Measurements from ENCODE around the gene FHOD1. TPM values are rescaled to one million over a fixed set of nuclear protein-coding genes. Genes with fewer than 3 reads are reported as not detected.

The FHOD1 gene
- total and polyA plus RNA-seq, 10 of the 15 experiments (the other 5 are each of a cell fraction or from before 2014, with no cell fraction given): 8.9 to 65.7 (median 18.1) TPM

GRCh38 chr16:67244387-67245185 lies 2.7 kb downstream of the FHOD1 start (continued):
- TF ChIP-seq MTA2 (IDR thresholded peaks at IDR 0.05; ENCODE audit: low read depth) (no peak), NBN (IDR thresholded peaks at IDR 0.05) (peak; percentile 46), SP1 (IDR thresholded peaks at IDR 0.05; ENCODE audit: low read depth, low read length) (no peak), MEF2B (IDR thresholded peaks at IDR 0.05; ENCODE audit: partially characterized antibody, poor library complexity, severe bottlenecking) (peak; percentile 91), SMAD1 (IDR thresholded peaks at IDR 0.05; ENCODE audit: low read depth, partially characterized antibody) (no peak), ZNF384 (IDR thresholded peaks at IDR 0.05; ENCODE audit: borderline replicate concordance, low read depth, low read length) (no peak), RFX5 (IDR thresholded peaks at IDR 0.05; ENCODE audit: low read depth, low read length) (0 out of 2 replicates have a peak, but pooled peaks have one; percentile 20), POLR2AphosphoS2 (IDR thresholded peaks at IDR 0.05; ENCODE audit: low read depth, low read length) (0 out of 2 replicates have a peak, but pooled peaks have one; percentile 30), RELA (IDR thresholded peaks at IDR 0.05; ENCODE audit: borderline replicate concordance, partially characterized antibody) (peak; percentile 10), ZZZ3 (IDR thresholded peaks at IDR 0.05; ENCODE audit: control insufficient read depth, insufficient read length, low read depth) (no peak), NFYB (IDR thresholded peaks at IDR 0.05; ENCODE audit: insufficient read depth, low read depth, low read length) (peak; percentile 80), POU2F2 (IDR thresholded peaks at IDR 0.05; ENCODE audit: borderline replicate concordance, low read depth, low read length) (peak; percentile 10; the same call in 1 of the 3 replicates)

GRCh38 chr16:67243481-67243880 lies 3.8 kb downstream of the FHOD1 start:
- ChIA-PET SMC1A (ENCODE audit: uncharacterized antibody, unreplicated experiment) (interaction anchor here (1.1 to 2.1 kb wide), 4 partner anchors 16 to 77 kb away, joined by 3 to 17 read pairs (median 6); partner anchors contain the start of gene TMEM208), POLR2A (interaction anchor here (0.8 to 8.0 kb wide), 5 partner anchors 17 to 84 kb away, joined by 3 to 100 read pairs (median 6); partner anchors contain the start of genes E2F4, FBXL8, NOL3 and TMEM208), RAD21 (ENCODE audit: unreplicated experiment) (interaction anchor here (1.1 to 4.6 kb wide), 4 partner anchors 16 to 270 kb away, joined by 3 to 35 read pairs (median 4); partner anchors contain the start of genes PLEKHG4 and TMEM208), CTCF (interaction anchor here (0.6 to 4.9 kb wide), 8 partner anchors 16 to 126 kb away, joined by 3 to 29 read pairs (median 6); partner anchors contain the start of gene TMEM208)
- no peak for FAIRE-seq
- H3K27me3 ChIP-seq (replicated peaks in 1 of 2; ENCODE audit: control insufficient read depth in 2 of 2, insufficient read depth in 2 of 2, low read length in 1 of 2): no peaks in the 10 kb centered on the region
- peak overlapping the region; percentile 98 for H3K27ac ChIP-seq (ENCODE audit: control insufficient read depth, insufficient read depth)
- intact Hi-C loops (cut with micrococcal nuclease; ENCODE audit: unreplicated experiment): no loop called here
- in situ Hi-C loops (cut with MboI): no loop called here
- ATAC-seq: no peak
- no peak for DNase-seq (ENCODE audit: low read depth, low spot score)
- peaks cover 39% of the 10 kb centered on the region for H3K4me1 ChIP-seq (ENCODE audit: control insufficient read depth, insufficient read depth, low read length)
- no peaks in the 10 kb centered on the region for H4K20me1 ChIP-seq (ENCODE audit: control insufficient read depth, insufficient read depth)
- H2AFZ ChIP-seq (ENCODE audit: control insufficient read depth, low read depth, low read length): no peak overlapping the region
- peak overlapping the region; percentile 82 for H3K9ac ChIP-seq (ENCODE audit: control insufficient read depth, insufficient read depth, low read length)
- H3K79me2 ChIP-seq (ENCODE audit: control insufficient read depth, insufficient read depth, low read length): peaks cover 39% of the 10 kb centered on the region
- 96% methylated on average over 4 of the region's 4 CpGs for WGBS (ENCODE audit: insufficient coverage, insufficient replicate concordance, low lambda C conversion rate, missing lambda C conversion rate)
- peaks cover 0 to 3% of the 10 kb centered on the region in 2 experiments; a peak in 3 of 4 replicates for H3K36me3 ChIP-seq (ENCODE audit: control insufficient read depth in 2 of 2, insufficient read depth in 2 of 2, low read length in 1 of 2)
- H3K4me2 ChIP-seq (ENCODE audit: control insufficient read depth, insufficient read depth): peak overlapping the region; percentile 99
- peak overlapping the region; percentile 63; the same call in 1 of the 2 replicates for H3K4me3 ChIP-seq
- H3K9me3 ChIP-seq (replicated peaks; ENCODE audit: control insufficient read depth, insufficient read depth, low read length): no peaks in the 10 kb centered on the region
- BruUV-seq (replicated peaks): no TSS peak
- no peak for TF ChIP-seq NFIC (IDR thresholded peaks at IDR 0.05; ENCODE audit: low read depth, low read length)
- no peak for TF ChIP-seq FOXK2 (IDR thresholded peaks at IDR 0.05)
- no peak for TF ChIP-seq HDAC2 (IDR thresholded peaks at IDR 0.05)
- no peak for TF ChIP-seq NFYB (IDR thresholded peaks at IDR 0.05; ENCODE audit: insufficient read depth, low read depth, low read length)
- no peak for TF ChIP-seq NKRF (conservative IDR thresholded peaks at IDR 0.05)
- TF ChIP-seq FOS (IDR thresholded peaks at IDR 0.05; ENCODE audit: borderline replicate concordance, extremely low read depth, insufficient read length): no peak
- TF ChIP-seq BACH1 (IDR thresholded peaks at IDR 0.05; ENCODE audit: borderline replicate concordance): no peak
- no peak for TF ChIP-seq SMC3 (IDR thresholded peaks at IDR 0.05; ENCODE audit: borderline replicate concordance, low read length)
- TF ChIP-seq ESRRA (IDR thresholded peaks at IDR 0.05; ENCODE audit: low read length): no peak
- TF ChIP-seq ZZZ3 (IDR thresholded peaks at IDR 0.05; ENCODE audit: control insufficient read depth, insufficient read length, low read depth): no peak
- no peak for TF ChIP-seq NRF1 (conservative IDR thresholded peaks at IDR 0.05; ENCODE audit: low read depth, low read length)

Data from GM12878 (cell line).